Cardiac muscle cell (in vitro differentiated cells and primary cell): ENCODE measurements around the gene PSKH1. TPM values are rescaled to one million over a fixed set of nuclear protein-coding genes. Genes with fewer than 3 reads are reported as not detected.

ENCODE experiments used
- DNase-seq, 2 donors: peaks; one replicate each; pipeline versions ENCODE4 v3.0.0 to v3.0.0-alpha.2; 2010 to 2017; ENCODE audit warnings: low read depth in 1 of 2, low spot score in 1 of 2
- H3K27ac ChIP-seq: fragments of 200-600 bp; sonication (generic); 2 replicates; pipeline ENCODE4 v1.5.1; 2016
- H3K27me3 ChIP-seq: fragments of 200-600 bp; sonication (generic); 2 replicates; pipeline ENCODE4 v1.6.0; 2016; ENCODE audit warnings: control low read depth
- H3K36me3 ChIP-seq: fragments of 200-600 bp; sonication (generic); 2 replicates; pipeline ENCODE4 v1.5.1; 2016; ENCODE audit warnings: control low read depth
- H3K4me1 ChIP-seq: fragments of 200-600 bp; sonication (generic); 2 replicates; pipeline ENCODE4 v1.8.1; 2017; ENCODE audit warnings: low read depth, mild to moderate bottlenecking, mixed run types
- H3K4me3 ChIP-seq: fragments of 200-600 bp; sonication (generic); 2 replicates; pipeline ENCODE4 v1.5.1; 2016; ENCODE audit warnings: mild to moderate bottlenecking
- H3K9me3 ChIP-seq: fragments of 200-600 bp; sonication (generic); 2 replicates; pipeline ENCODE4 v1.5.1; 2017; ENCODE audit warnings: low read depth, mild to moderate bottlenecking, control low read depth
- polyA plus RNA-seq: library from polyadenylated mRNA; unstranded; fragments of >200 nt; fragmentation: Nextera tagmentation; extraction: Ambion mirVana; gene quantifications from 2 replicates; pipeline ENCODE4 v1.2.1, GENCODE V29; 2016
- total RNA-seq: library from RNA; depleted of rRNA; stranded (reverse); fragments of >200 nt; gene quantifications from 2 replicates; pipeline ENCODE4 v1.2.3, GENCODE V29; 2016
- TF ChIP-seq, protein P1 (sequence below): IDR thresholded peaks from 2 replicates; pipeline ENCODE4 v1.5.1; 2012; ENCODE audit warnings: low read depth, mild to moderate bottlenecking, low read length

The PSKH1 gene
- total and polyA plus RNA-seq, 2 experiments from 2014 or later = 31.0 to 48.8 TPM

DNA sequence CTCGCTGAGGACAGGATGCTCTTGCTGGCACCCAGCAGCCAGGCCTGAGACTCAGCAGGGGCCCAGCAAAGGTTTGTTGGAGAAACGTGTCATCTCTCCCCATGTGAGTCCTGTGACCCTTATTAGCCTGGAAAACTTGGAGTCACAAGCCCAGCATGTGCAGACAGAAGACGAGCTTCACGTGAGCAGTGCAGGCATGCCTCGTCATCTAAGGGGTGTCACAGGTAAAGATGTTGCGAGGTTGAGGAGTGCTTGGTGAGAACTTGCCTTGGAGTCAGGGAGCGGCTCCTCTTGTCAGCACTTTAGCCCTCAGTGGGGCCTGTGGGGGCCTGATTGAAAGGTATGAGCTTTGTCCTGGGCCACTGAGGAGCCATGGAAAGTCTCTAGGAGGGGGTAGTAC is 40.8 kb downstream of the PSKH1 start:
- Histone ChIP-seq H3K4me1 (peaks cover 9% of the 10 kb centered on the region), H3K4me3 (no peak overlapping the region), H3K27me3 (no peaks in the 10 kb centered on the region), H3K9me3 (no peaks in the 10 kb centered on the region), H3K36me3 (peaks cover 6% of the 10 kb centered on the region), H3K27ac (no peak overlapping the region)
- no peak for DNase-seq
- TF ChIP-seq, protein P1, sequence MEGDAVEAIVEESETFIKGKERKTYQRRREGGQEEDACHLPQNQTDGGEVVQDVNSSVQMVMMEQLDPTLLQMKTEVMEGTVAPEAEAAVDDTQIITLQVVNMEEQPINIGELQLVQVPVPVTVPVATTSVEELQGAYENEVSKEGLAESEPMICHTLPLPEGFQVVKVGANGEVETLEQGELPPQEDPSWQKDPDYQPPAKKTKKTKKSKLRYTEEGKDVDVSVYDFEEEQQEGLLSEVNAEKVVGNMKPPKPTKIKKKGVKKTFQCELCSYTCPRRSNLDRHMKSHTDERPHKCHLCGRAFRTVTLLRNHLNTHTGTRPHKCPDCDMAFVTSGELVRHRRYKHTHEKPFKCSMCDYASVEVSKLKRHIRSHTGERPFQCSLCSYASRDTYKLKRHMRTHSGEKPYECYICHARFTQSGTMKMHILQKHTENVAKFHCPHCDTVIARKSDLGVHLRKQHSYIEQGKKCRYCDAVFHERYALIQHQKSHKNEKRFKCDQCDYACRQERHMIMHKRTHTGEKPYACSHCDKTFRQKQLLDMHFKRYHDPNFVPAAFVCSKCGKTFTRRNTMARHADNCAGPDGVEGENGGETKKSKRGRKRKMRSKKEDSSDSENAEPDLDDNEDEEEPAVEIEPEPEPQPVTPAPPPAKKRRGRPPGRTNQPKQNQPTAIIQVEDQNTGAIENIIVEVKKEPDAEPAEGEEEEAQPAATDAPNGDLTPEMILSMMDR = no peak

DNA sequence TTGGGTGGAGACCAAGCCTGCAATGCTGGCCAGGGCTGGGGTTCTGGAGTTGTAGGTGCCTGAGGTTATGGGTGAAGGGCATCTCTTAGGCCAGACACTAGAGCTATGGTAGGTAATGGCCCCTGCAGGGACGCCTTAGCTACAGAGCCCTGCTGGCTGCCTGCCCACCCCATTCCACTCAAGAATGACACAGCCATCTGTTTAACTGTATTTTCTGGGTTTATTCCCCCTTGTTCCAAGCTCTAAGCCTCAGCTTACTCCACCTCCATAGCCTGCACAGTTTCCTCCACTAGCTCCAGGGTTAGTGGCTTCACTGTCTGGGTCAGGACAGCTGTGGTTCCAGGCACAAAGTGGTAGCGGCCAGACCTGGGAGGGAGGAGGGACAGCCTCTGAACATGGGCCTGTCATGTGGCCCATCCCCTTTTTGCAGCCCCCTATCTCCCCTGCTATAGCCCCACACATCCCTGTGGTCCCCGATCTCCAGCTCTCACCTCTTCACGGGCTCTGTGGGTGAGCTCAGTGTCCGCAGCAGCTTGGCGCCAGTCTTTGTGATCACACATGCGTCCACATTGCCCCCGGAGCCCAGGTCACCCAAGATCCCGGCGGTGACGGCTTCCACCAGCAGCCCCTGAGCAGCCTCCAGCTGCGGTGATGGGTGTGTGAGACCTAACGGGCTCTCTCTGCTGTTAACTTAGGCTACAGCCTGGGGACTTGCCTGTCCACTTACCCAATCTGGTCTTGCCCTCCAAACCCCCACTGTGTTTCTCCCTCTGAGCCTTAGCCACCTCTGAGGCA is 41.4 kb downstream of the PSKH1 start:
- peaks cover 3% of the 10 kb centered on the region for H3K36me3 ChIP-seq
- H3K9me3 ChIP-seq = no peaks in the 10 kb centered on the region
- H3K27me3 ChIP-seq = no peaks in the 10 kb centered on the region
- H3K4me3 ChIP-seq = peak overlapping the region; percentile 73
- no peak for DNase-seq
- H3K27ac ChIP-seq = no peak overlapping the region
- TF ChIP-seq, protein P1 = no peak
- H3K4me1 ChIP-seq = peaks cover 9% of the 10 kb centered on the region

DNA sequence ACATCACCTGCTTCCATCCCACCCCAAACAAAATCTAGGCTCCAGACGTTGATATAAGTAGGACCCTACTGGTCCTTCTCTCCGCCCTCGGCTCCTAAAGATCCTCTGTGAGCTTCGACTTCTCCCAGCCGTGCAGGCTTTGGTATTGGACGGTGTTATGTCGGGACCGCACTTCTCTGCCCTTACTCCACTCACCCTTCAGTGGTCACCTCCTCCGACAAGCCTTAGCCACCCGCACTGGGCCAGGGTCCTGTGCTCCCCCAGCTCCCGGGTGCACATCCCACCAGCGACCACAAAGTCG is 42.0 kb downstream of the PSKH1 start:
- H3K4me1 ChIP-seq = peaks cover 9% of the 10 kb centered on the region
- TF ChIP-seq, protein P1 = no peak
- H3K9me3 ChIP-seq = no peaks in the 10 kb centered on the region
- H3K27me3 ChIP-seq = no peaks in the 10 kb centered on the region
- peak in 1 of 2 donors; percentile 24 for DNase-seq
- H3K4me3 ChIP-seq = peak overlapping the region; percentile 73
- H3K36me3 ChIP-seq = no peaks in the 10 kb centered on the region
- H3K27ac ChIP-seq = no peak overlapping the region

DNA sequence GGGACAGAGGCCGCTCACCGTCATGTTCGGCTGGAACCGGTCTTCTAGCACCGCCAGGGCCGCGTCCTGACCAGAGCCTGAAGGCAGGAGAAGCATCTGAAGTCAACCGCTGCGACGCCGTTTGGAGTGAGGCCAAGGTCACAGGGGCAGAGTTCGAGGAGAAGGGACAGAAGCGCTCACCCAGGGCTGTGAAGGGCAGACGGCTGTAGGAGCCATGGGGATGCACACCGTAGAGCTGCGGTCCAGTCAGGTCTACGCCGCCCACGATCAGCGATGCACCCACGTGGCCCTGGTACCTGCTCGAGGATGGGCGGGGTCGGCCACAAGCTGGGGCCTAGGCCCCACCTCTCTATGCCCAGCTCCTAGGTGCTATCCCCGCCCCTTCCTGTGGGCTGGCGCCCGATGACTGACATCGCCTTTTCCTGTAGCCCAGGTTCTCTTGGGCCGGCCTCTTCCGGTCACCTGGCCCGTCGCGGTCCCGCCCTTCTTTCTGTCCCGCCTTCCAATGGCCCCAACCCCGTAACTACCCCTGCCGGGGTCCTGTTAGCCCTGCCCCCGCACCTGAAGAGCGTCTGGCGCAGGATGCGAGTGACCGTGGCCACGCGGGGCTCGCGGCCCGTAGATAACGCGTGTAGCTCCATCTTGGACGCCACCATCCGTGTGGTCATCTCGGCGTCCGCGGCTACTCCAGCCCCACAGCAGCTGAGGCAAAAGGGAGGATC is 42.5 kb downstream of the PSKH1 start:
- Histone ChIP-seq H3K4me1 (peaks cover 9% of the 10 kb centered on the region), H3K36me3 (no peaks in the 10 kb centered on the region), H3K27me3 (no peaks in the 10 kb centered on the region), H3K4me3 (peak overlapping the region; percentile 73), H3K9me3 (no peaks in the 10 kb centered on the region), H3K27ac (no peak overlapping the region)
- peak; percentile 94 to 96 for DNase-seq
- TF ChIP-seq, protein P1 = no peak

DNA sequence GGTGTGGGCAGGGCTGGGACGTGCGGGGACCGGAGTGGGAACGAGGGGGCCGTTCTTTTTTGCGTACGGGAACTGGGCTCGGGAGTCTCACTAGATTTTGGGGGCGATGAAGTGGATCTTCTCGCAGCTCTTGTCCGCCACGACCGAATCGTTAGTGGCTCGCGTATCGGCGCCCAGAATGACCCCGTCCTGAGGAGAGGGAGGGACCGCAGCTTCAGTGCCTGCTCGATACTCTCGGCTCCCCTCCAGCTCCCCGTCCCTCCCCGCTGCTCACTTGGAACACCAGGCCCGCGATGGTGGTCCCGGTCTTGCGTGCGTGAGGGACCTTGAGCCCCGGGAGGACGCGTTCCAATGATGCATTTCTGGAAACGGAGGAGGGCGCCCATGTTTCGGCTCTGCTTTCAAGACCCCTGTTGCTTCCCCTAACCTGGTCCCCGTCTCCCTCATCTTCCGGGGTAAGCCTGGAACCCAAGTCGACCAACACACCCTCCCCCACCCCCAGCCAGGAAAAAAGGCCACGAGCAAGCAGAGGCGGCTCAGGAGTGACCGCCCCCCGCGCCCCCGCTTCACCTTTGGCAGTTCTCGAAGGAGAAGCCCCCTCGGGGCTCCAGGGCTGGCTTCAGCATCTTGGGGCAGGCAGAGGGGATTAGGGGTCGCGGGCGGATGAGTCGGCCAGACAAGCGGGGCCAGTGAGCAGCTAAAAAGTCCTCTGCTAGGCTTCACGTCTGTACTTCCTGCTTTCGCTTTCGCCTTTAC is 43.2 kb downstream of the PSKH1 start, which contains the start of gene PSMB10:
Gene PSMB10, minus strand, starts transcription at position 727 of the 756 bp plus-strand sequence. Its CDS starts 101 bp downstream, at position 626.
- H3K27me3 ChIP-seq = no peaks in the 10 kb centered on the region
- no peaks in the 10 kb centered on the region for H3K9me3 ChIP-seq
- H3K4me1 ChIP-seq = peaks cover 9% of the 10 kb centered on the region
- peak; percentile 55 to 66 for DNase-seq
- TF ChIP-seq, protein P1 = no peak
- H3K36me3 ChIP-seq = no peaks in the 10 kb centered on the region
- H3K27ac ChIP-seq = no peak within 1 kb of the TSS
- H3K4me3 ChIP-seq = peak within 1 kb of the TSS; percentile 73
